ENCODE data around the gene IRX2. TPM values are rescaled to one million over a fixed set of nuclear protein-coding genes. Genes with fewer than 3 reads are reported as not detected.

Gene IRX2
- total and polyA plus RNA-seq, 9 donors, result 0.04 to 0.46 (median 0.15) TPM; not detected in 4

DNA sequence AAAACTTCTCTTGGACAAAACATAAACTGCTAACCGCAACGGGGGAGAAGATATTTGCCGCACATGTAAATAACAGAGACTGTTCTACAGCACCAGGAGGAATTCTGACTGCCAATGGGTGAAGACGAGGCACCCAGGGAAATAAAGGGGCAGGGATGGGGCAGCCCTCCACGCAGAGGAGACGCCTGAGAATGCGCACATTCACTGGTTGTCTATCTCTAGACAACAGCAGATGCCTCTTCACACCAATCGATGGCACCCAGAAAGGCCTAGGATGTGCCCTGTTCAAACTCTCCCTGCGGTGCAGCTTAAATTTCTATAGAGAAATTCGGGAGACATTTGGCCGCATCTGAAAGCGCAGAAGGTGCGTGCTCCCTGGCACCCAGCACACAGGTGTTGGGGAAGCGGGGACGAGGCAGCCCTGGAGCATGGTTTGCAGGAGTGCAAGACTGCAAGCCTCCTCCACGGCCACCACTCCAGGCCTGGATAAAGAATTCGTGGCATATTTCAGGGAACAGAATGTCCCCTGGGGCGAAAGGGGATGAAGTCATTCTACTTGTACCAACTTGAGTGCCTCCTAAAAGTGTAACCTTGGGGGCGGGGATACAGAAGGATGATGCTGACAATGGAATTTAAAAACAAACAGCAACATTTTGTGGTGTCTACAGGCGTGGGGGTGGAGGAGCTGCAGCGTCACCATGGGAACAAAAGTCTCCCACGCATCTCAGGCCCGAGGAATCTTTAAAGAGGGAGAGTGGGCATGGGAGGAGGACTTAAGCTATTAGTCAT lies 6.3 kb upstream of the IRX2 start:
- no peaks in the 10 kb centered on the region for H3K27me3 ChIP-seq
- H3K4me3 ChIP-seq, result no peak overlapping the region
- H3K4me1 ChIP-seq (ENCODE audit: insufficient read depth), result peaks cover 5% of the 10 kb centered on the region
- WGBS, 3 donors, result 5% methylated on average over 23 of the region's 23 CpGs
- H3K27ac ChIP-seq, result no peak overlapping the region
- H3K9me3 ChIP-seq, result no peaks in the 10 kb centered on the region
- no peak for TF ChIP-seq EP300 (IDR thresholded peaks at IDR 0.05)
- TF ChIP-seq POLR2A (IDR thresholded peaks at IDR 0.05), result no peak
- TF ChIP-seq, protein P1, sequence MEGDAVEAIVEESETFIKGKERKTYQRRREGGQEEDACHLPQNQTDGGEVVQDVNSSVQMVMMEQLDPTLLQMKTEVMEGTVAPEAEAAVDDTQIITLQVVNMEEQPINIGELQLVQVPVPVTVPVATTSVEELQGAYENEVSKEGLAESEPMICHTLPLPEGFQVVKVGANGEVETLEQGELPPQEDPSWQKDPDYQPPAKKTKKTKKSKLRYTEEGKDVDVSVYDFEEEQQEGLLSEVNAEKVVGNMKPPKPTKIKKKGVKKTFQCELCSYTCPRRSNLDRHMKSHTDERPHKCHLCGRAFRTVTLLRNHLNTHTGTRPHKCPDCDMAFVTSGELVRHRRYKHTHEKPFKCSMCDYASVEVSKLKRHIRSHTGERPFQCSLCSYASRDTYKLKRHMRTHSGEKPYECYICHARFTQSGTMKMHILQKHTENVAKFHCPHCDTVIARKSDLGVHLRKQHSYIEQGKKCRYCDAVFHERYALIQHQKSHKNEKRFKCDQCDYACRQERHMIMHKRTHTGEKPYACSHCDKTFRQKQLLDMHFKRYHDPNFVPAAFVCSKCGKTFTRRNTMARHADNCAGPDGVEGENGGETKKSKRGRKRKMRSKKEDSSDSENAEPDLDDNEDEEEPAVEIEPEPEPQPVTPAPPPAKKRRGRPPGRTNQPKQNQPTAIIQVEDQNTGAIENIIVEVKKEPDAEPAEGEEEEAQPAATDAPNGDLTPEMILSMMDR (IDR thresholded peaks at IDR 0.05), result no peak
- no peaks in the 10 kb centered on the region for H3K36me3 ChIP-seq
- intact Hi-C loops (cut with DNase I), result no loop called here
- DNase-seq, result no peak

DNA sequence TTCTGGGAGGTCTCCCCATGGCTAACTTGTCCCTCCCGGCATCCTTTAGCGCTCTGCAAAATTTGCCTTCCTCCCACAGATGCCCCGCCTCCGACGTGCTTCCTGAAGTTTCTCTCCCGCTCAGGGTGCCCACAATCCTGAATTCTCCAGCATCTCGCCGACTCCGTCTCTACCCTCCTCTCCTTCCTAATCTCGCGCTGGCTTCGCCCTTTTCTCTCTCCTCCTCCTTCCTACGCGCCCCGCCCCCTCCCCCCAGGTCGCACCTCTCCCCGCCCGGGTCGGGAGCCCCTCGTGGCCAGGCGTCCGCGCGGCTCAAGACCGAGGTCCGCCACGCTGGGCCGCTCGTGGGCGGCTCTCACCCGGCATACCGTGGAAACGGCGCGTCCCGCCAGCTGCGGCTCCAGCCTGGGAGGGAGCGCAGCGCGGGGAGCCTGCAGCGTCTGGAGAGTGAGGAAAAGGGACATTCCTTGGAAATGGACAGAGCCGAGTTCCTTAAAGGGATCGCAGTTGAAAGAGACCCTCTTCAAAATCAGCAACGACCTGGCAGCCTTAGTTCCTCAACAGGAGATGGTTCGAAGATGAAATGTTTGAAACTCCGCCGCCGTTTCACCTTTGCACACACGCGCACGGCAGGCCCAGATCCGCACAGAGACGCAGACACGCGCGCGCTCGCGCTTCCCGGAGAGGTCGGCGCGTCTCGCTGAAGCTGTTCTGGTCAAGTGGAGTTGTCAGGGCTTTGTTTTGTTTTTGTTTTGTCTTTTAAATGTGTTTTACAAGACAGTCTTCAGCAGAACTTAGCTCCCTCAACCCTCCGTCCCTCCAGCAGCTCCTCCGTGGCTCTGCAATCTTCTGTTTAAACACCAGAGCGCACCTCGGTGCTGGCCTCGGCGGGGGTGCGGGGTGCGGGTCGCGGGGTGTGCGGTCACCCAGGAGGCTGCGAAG lies 5.0 kb upstream of the IRX2 start:
- intact Hi-C loops (cut with DNase I), result no loop called here
- Histone ChIP-seq H3K27ac (no peak overlapping the region), H3K36me3 (no peaks in the 10 kb centered on the region), H3K9me3 (no peaks in the 10 kb centered on the region), H3K4me3 (peak overlapping the region; percentile 12), H3K27me3 (no peaks in the 10 kb centered on the region), H3K4me1 (ENCODE audit: insufficient read depth) (peaks cover 5% of the 10 kb centered on the region)
- WGBS, 3 donors, result 1 to 3% (median 1%) methylated on average over 68 to 76 of the region's 76 CpGs
- no peak for DNase-seq
- TF ChIP-seq POLR2A (IDR thresholded peaks at IDR 0.05) (no peak), EP300 (IDR thresholded peaks at IDR 0.05) (no peak)
- TF ChIP-seq, protein P1 (IDR thresholded peaks at IDR 0.05), result no peak

DNA sequence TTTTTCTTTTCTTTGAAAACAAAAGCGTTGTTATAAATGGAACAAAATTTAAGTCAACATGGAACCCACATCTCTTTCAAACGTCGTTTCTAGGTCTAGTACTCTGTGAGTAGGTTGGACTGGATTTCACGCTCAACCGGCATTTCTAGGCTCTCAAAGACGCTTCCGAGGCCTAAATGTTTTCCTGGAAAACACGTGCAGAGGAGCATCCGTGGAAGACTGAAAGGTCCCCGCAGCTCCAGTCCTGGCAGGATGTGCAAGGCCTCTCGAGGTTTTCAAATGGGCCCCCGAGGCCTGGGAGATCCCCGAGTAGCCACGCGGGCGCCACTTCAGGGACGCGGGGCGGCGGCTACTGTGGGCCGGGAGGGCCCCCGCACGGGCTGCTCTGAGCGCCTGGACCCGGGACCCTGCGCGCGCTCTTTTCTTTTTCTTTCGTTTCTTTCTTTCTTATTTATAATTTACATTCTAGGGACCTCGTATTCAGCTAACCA lies 4.2 kb upstream of the IRX2 start:
- H3K36me3 ChIP-seq, result no peaks in the 10 kb centered on the region
- H3K4me3 ChIP-seq, result no peak overlapping the region
- no peak overlapping the region for H3K27ac ChIP-seq
- no peak for DNase-seq
- H3K9me3 ChIP-seq, result no peaks in the 10 kb centered on the region
- intact Hi-C loops (cut with DNase I), result no loop called here
- H3K27me3 ChIP-seq, result no peaks in the 10 kb centered on the region
- WGBS, 3 donors, result 3 to 5% (median 4%) methylated on average over 30 of the region's 30 CpGs
- H3K4me1 ChIP-seq (ENCODE audit: insufficient read depth), result peaks cover 5% of the 10 kb centered on the region
- TF ChIP-seq POLR2A (IDR thresholded peaks at IDR 0.05) (no peak), EP300 (IDR thresholded peaks at IDR 0.05) (no peak)
- TF ChIP-seq, protein P1 (IDR thresholded peaks at IDR 0.05), result no peak

DNA sequence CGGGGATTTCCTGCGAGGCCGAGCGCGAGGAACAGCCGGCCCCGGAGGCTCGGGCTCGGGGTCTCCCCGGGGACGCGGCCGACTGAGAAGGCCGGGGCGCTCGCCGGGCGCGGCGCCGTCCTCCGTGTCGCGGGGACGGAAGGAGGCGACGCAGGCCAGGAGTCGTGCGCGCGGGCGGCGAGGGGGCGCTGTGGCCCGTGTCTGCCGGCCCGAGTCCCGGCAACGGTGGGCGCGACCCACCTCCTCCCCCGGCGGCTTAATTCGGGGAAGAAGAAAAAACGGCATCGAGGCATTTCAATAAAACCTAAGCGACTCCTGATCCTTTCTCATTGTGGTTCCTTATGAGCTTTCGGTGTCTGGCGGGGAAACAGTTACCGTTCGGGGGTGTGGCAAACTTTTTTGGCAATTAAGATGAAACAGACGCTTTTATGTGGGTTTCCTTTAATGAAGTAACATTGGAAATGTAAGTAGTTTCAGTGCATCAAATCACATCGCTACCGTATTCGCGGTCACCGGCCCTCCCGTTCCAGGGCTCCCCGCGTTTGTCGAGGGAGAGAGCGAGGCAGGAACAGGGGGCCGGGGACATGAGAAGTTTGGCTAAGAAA lies 3.7 kb upstream of the IRX2 start:
- Histone ChIP-seq H3K9me3 (no peaks in the 10 kb centered on the region), H3K36me3 (no peaks in the 10 kb centered on the region), H3K4me3 (no peak overlapping the region), H3K27me3 (no peaks in the 10 kb centered on the region), H3K4me1 (ENCODE audit: insufficient read depth) (peaks cover 5% of the 10 kb centered on the region), H3K27ac (no peak overlapping the region)
- 4 to 7% (median 5%) methylated on average over 62 to 63 of the region's 63 CpGs for WGBS, 3 donors
- intact Hi-C loops (cut with DNase I), result no loop called here
- TF ChIP-seq POLR2A (IDR thresholded peaks at IDR 0.05) (no peak), EP300 (IDR thresholded peaks at IDR 0.05) (no peak)
- TF ChIP-seq, protein P1 (IDR thresholded peaks at IDR 0.05), result no peak
- DNase-seq, result no peak

Measured in ovary (tissue), 9 donors.